ENCODE data around the gene ADORA3.
A peak's percentile ranks its signal among the peaks of the same experiment; 100 is the strongest.

Gene ADORA3

DNA sequence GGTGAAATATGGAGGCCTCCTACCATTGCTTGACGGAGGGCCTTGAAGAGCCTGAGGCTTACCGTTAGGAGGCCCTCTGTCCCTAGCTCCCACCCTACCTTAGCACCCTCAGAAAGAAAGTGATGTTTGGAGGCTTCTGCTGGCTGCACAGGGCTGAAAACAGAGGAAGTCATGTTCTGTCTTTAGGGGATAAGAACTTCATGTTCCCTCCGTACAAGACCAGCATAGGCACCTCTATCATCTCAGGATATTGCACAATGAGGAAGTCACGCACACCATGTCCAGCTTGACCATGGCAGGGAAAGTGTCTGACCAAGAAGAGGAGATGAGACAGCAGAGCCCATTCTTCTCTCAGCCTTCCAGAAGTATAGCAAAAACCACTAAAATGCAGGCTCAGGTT, 13.8 kb downstream of the ADORA3 start:
- H3K27ac Mint-ChIP-seq = no peak overlapping the region
- no peaks in the 10 kb centered on the region for H3K9me3 Mint-ChIP-seq
- peaks cover 5% of the 10 kb centered on the region for H3K4me1 Mint-ChIP-seq
- H3K4me3 Mint-ChIP-seq = no peak overlapping the region
- no peaks in the 10 kb centered on the region for H3K27me3 Mint-ChIP-seq
- no peak for ATAC-seq
- H3K36me3 Mint-ChIP-seq = no peaks in the 10 kb centered on the region

DNA sequence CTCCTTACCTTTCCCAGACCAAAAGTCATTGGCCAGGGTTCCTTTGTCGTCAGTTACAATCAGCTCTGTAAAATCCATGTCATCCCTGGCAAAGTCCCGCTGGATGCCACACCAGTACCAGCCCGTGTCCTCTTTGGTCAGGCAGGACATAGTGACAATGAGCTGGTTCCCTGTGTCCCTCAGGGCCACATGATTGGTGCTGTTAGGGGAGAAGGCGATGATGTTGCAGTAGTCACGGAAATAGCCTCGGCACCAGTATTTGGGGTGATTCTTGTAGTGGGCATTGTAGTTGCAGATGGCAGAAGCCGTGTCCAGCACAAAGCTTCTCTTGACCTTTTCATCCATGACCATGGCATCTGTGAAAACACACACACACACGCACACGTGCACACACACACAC, 14.8 kb downstream of the ADORA3 start:
- no peaks in the 10 kb centered on the region for H3K9me3 Mint-ChIP-seq
- H3K4me3 Mint-ChIP-seq = no peak overlapping the region
- no peaks in the 10 kb centered on the region for H3K36me3 Mint-ChIP-seq
- peak overlapping the region; percentile 6 for H3K27ac Mint-ChIP-seq
- ATAC-seq = no peak
- H3K27me3 Mint-ChIP-seq = no peaks in the 10 kb centered on the region
- peaks cover 5% of the 10 kb centered on the region for H3K4me1 Mint-ChIP-seq

DNA sequence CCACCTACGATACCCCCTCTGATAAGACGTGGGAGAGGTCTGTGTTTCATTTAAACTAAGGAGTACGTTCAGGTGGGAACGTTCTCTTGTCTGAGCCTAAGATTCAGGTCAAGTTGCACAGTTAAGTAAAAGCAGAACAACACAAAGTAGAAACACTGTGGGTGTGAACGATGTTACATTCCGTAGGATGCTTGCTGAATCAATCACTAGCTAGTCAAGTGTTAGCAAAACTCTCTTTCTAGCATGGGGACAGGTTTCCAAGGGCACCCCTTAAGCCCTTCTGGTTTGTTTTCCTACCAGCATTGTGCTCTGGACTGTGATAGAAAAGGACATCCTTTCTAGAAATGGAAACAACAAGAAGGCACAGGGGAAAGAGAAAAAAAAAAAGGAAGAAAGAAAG, 16.3 kb downstream of the ADORA3 start:
- Mint-ChIP-seq H3K36me3 (no peaks in the 10 kb centered on the region), H3K9me3 (no peaks in the 10 kb centered on the region), H3K4me1 (peaks cover 10% of the 10 kb centered on the region), H3K27ac (no peak overlapping the region), H3K4me3 (no peak overlapping the region), H3K27me3 (no peaks in the 10 kb centered on the region)
- ATAC-seq = no peak

DNA sequence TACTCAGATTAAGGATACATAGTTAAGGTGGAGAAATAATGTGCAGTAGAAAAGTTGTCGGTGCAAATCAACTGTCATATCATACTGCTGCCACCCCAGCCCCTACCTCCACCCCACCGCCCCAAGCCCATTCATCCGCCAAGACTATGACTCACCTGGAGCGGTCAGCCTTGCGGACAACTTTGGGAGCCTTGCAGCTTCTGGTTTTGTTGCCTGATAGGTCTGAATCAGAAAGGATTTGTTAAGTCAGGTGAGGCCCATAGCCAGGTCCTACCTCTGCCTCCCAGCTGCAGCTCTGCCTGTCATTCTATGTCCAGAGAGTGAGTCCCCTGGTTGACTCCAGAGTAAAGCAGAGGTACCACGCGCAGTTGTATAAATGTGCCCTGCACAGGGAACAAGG, 17.0 kb downstream of the ADORA3 start:
- no peaks in the 10 kb centered on the region for H3K36me3 Mint-ChIP-seq
- H3K27ac Mint-ChIP-seq = no peak overlapping the region
- no peaks in the 10 kb centered on the region for H3K9me3 Mint-ChIP-seq
- H3K27me3 Mint-ChIP-seq = no peaks in the 10 kb centered on the region
- H3K4me1 Mint-ChIP-seq = peaks cover 10% of the 10 kb centered on the region
- no peak for ATAC-seq
- H3K4me3 Mint-ChIP-seq = no peak overlapping the region

DNA sequence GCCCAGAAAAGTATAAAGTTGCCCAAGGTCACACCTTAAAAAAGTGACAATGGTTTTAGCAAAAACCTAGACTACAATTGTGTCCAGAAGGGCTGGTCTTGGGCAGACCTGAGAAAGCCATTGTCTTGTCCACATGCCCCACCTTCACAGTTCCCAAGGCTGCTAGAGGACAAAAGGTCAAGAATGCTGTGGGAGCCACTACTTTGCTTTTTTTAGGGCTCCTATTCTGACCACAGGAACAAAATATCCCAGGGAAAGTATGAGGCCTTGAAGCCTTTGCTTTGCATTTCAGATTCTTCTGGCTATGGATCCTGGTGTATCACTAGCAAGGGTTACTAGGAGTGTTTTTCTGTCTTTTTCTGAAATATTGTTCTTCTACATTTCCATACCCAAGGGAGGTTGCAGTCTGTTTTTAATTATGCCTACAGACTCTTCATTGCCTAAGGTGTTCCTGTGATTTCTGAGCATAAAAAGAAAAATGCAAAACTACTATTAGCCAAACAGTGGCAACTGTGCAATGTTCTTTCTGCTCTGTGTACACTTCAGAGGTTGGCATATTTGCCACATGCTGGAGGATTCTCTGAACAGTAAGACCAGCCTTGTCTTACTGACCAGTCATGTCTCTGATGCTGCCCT, 18.9 kb downstream of the ADORA3 start:
- no peaks in the 10 kb centered on the region for H3K9me3 Mint-ChIP-seq
- ATAC-seq = no peak
- H3K4me1 Mint-ChIP-seq = peaks cover 13% of the 10 kb centered on the region
- no peak overlapping the region for H3K4me3 Mint-ChIP-seq
- H3K27ac Mint-ChIP-seq = no peak overlapping the region
- H3K36me3 Mint-ChIP-seq = no peaks in the 10 kb centered on the region
- H3K27me3 Mint-ChIP-seq = no peaks in the 10 kb centered on the region

DNA sequence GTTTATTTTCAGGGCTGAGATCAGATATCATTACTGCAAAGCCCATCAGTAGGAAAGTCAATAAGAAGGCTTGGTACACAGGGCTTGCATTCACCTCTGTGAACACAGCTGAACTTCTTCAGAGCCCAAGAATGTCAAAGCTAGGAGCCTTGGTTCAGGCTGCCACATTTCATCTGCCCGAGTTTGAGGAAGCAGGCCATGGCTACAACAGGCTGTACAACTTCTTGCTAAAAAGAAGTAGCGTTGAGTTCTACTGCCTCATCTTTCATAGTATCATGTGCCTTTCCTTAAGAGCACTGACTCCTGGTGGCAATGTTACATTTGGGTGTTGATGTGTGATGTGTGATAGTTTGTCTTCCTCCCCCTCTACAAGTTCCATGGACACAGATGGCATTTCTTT, 19.6 kb downstream of the ADORA3 start:
- no peaks in the 10 kb centered on the region for H3K9me3 Mint-ChIP-seq
- H3K4me3 Mint-ChIP-seq = no peak overlapping the region
- H3K36me3 Mint-ChIP-seq = no peaks in the 10 kb centered on the region
- peak overlapping the region; percentile 54 for H3K27ac Mint-ChIP-seq
- ATAC-seq = no peak
- H3K27me3 Mint-ChIP-seq = no peaks in the 10 kb centered on the region
- H3K4me1 Mint-ChIP-seq = peaks cover 13% of the 10 kb centered on the region

DNA sequence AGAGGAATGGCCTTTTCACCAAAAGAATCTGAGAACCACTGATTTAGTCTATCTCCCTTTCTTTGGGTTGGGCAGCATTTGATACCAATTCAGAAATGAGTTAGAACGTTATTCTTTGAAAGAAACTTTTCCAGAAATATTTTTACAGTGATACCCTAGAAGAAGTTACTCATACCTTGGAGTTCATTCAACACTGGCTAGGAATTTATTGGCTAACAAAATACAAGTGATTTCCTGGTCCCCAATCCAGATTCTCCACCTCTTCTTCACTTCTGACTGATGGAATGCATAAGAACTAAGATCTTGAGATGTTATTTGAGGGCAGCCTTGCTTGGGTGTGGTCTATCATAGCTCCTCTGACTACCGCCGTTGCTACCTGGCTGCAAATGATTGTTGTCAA, 20.3 kb downstream of the ADORA3 start:
- no peaks in the 10 kb centered on the region for H3K27me3 Mint-ChIP-seq
- H3K36me3 Mint-ChIP-seq = peaks cover 4% of the 10 kb centered on the region
- ATAC-seq = no peak
- H3K27ac Mint-ChIP-seq = peak overlapping the region; percentile 54
- no peak overlapping the region for H3K4me3 Mint-ChIP-seq
- peaks cover 19% of the 10 kb centered on the region for H3K4me1 Mint-ChIP-seq
- no peaks in the 10 kb centered on the region for H3K9me3 Mint-ChIP-seq

DNA sequence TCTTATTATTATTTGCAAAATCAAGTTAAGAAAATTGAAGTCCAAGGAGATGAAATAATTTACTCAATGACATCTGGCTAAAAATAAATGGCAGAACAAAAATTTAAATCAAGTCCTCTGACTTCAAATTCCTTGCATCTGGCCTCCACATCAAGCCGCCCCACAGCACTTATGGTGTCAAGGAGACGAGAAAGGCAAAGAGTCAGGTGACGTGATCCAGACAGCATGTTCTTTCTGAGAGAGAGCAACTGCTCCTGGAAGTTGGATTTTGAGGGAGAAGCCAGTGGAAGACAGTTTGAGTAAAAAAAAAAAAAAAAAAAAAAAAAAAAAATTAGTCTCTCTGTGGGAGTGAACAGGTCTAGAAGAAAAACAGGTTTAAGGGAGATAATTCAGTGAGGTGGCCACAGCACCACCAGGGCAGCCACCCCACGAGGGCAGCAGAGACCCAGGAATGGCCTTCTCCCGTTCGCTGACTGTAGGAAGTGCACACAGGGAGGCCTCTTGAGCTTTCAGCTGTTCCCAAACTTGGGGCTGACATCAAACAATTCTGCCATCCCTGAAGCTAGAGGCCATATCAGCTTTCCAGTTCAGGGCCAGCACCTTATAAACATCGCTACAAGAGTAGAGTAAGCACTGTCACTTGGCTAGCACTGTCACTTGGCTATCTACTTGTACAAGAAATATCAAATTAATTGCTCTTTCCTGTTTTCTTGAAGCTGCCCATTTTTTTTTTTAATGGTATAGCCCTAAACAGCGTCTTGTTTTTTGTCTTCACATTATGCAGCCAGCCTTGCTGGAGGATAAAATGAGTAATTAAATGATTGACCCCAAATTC, 21.8 kb downstream of the ADORA3 start:
- Mint-ChIP-seq H3K27me3 (no peaks in the 10 kb centered on the region), H3K36me3 (peaks cover 12% of the 10 kb centered on the region), H3K4me1 (peaks cover 35% of the 10 kb centered on the region), H3K27ac (peak overlapping the region; percentile 13), H3K9me3 (no peaks in the 10 kb centered on the region), H3K4me3 (no peak overlapping the region)
- ATAC-seq = peak; percentile 73

DNA sequence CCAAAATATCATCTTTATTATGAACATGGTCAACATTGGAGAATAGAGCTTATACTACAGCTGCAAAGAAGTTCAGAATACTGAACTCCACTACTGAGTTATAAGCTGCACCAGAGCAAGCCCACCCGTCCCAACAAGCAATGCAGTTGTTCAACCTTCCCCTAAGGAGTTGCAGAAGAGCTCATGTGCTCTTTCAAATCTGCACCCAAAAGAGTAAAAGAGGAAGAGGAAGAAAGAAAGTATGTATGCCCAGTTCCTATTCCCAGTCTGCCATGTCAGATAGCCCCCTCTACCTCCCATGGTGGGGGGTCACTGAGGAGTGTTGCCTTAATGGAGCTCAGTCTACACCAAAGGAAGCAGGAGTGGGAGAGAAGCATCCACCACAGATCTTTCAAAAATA, 22.8 kb downstream of the ADORA3 start:
- Mint-ChIP-seq H3K4me3 (no peak overlapping the region), H3K36me3 (peaks cover 12% of the 10 kb centered on the region), H3K4me1 (peaks cover 44% of the 10 kb centered on the region), H3K9me3 (no peaks in the 10 kb centered on the region), H3K27ac (peak overlapping the region; percentile 4), H3K27me3 (no peaks in the 10 kb centered on the region)
- no peak for ATAC-seq

DNA sequence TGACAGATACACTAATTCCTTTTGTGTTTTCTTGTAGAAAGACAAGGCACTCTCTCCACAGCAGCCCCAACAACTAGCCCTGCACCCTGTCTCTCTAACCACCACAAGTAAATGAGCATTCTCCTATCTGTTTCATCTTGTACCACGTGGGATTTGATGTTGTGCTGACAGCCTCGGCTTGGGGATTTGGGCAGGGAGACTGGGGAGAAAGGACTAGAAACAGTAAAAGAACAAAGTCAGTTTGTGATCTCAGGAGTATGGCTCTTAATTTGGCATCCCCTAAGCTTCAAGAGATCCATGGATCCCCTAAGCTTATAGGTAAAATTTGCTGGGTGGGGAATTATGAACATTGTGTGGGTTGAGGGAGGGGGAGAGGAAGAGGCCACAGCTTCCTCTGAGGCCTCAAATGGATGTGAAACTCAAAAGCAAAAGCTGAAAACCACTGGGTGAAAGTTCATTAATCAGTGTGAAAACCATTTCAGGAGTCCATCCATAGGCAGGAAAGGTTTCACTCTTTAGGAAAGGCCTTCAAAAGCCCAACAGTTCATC, 26.6 kb downstream of the ADORA3 start:
- peak; percentile 85 for ATAC-seq
- no peaks in the 10 kb centered on the region for H3K9me3 Mint-ChIP-seq
- H3K27ac Mint-ChIP-seq = peak overlapping the region; percentile 81
- H3K4me3 Mint-ChIP-seq = peak overlapping the region; percentile 27
- peaks cover 55% of the 10 kb centered on the region for H3K4me1 Mint-ChIP-seq
- peaks cover 18% of the 10 kb centered on the region for H3K36me3 Mint-ChIP-seq
- H3K27me3 Mint-ChIP-seq = no peaks in the 10 kb centered on the region

DNA sequence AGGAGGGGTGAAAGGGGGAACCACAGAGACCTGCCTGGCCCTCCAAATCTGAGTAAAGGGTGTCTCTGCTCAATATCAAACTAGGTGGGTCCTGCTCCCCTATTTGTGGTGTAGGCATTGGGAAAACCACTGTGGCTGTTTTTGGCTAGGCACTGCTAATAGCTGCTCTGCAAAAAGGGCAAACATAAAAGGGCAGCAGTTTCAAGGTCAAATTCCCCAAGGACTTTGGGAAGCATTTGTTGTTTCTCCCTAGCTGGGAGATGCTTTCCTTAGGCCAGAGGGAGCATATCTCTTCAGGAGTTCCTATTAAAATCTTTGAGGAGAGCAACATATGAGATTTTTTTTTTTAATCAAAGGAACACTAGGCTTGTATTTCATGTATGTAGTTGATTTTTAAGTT, 27.2 kb downstream of the ADORA3 start:
- no peak overlapping the region for H3K4me3 Mint-ChIP-seq
- ATAC-seq = no peak
- no peaks in the 10 kb centered on the region for H3K9me3 Mint-ChIP-seq
- peak overlapping the region; percentile 81 for H3K27ac Mint-ChIP-seq
- no peaks in the 10 kb centered on the region for H3K27me3 Mint-ChIP-seq
- peaks cover 18% of the 10 kb centered on the region for H3K36me3 Mint-ChIP-seq
- peaks cover 55% of the 10 kb centered on the region for H3K4me1 Mint-ChIP-seq

DNA sequence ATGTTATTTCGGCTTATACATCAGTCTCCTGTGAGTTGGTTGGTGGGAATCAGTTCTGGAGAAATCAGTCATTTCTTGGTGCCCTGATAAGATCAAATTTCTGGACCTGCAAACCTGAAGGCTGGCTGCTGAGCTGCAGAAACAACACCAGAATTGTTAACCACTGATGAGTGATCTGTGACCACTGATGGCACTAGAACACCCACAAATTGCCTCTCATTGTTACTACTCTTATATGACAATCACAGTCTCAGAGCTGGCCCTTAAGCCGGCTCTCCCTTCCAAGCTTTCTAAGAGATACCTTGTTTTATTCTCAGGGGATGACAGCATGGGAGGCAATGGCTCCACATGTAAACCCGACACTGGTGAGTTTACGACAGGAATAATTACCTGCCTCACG, 27.7 kb downstream of the ADORA3 start:
- Mint-ChIP-seq H3K4me3 (no peak overlapping the region), H3K27ac (peak overlapping the region; percentile 81), H3K36me3 (peaks cover 18% of the 10 kb centered on the region), H3K4me1 (peaks cover 52% of the 10 kb centered on the region), H3K9me3 (no peaks in the 10 kb centered on the region), H3K27me3 (no peaks in the 10 kb centered on the region)
- ATAC-seq = peak; percentile 49

DNA sequence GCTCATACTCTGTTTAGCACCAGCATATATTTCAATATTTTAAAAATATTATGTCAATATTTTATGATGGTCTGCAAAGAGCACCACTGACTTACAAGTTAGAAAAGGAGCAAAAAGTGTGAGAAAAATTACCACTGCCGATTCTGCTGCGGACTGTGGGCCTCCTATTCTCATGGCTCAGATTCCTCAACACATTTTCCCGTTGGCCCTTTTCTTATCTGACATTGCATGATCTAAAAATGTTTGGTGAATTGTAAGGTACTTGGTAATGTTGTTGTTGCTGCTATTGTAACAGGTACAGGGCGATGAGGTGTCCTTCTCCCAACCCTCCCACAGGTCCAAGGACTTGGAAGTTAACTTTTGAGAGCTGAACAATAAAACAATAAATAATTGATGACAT, 28.9 kb downstream of the ADORA3 start:
- H3K36me3 Mint-ChIP-seq = peaks cover 18% of the 10 kb centered on the region
- no peaks in the 10 kb centered on the region for H3K9me3 Mint-ChIP-seq
- no peaks in the 10 kb centered on the region for H3K27me3 Mint-ChIP-seq
- no peak for ATAC-seq
- H3K27ac Mint-ChIP-seq = peak overlapping the region; percentile 81
- peak overlapping the region; percentile 74 for H3K4me3 Mint-ChIP-seq
- peaks cover 48% of the 10 kb centered on the region for H3K4me1 Mint-ChIP-seq

DNA sequence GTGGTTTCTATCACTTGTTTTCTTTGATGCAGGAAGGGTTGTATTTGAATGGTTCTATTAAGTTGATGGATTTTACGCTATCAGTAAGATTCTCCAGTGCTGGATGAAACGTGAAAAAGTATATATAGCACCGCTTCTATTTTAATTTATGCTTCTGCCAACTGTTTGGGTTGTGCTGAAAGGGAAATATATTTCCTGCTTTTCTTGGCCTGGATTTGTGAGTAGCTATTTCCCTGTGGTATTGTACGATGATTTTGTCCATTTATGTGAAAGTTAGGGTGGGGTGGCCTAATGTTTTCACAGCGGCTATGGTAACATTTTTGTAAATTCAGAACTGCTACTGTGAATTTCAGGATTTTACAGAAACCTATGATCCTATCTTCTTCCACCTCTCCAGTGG, 29.3 kb downstream of the ADORA3 start:
- H3K4me1 Mint-ChIP-seq = peaks cover 48% of the 10 kb centered on the region
- no peak for ATAC-seq
- peak overlapping the region; percentile 74 for H3K4me3 Mint-ChIP-seq
- peaks cover 18% of the 10 kb centered on the region for H3K36me3 Mint-ChIP-seq
- H3K9me3 Mint-ChIP-seq = no peaks in the 10 kb centered on the region
- H3K27ac Mint-ChIP-seq = peak overlapping the region; percentile 81
- no peaks in the 10 kb centered on the region for H3K27me3 Mint-ChIP-seq

DNA sequence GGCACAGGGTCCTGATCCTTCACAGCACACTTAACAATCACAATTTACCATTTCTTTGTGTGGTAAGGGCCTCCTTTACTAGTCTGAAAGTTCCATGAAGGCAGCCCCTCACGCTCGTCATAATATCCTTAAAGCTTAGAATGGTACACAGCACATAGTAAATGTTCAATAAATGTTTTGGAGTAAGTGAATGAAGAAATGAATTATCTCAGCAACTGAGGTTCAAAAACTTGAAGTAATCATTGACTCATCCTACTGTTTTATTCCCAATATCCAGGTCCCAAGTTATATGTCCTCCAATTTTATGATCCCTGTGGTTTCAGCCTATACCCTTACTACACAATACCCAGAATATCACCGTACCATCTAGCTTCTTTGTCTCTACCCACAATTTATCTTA, 31.9 kb downstream of the ADORA3 start:
- no peaks in the 10 kb centered on the region for H3K9me3 Mint-ChIP-seq
- H3K27me3 Mint-ChIP-seq = no peaks in the 10 kb centered on the region
- ATAC-seq = peak; percentile 21
- H3K4me3 Mint-ChIP-seq = no peak overlapping the region
- no peak overlapping the region for H3K27ac Mint-ChIP-seq
- peaks cover 12% of the 10 kb centered on the region for H3K36me3 Mint-ChIP-seq
- peaks cover 25% of the 10 kb centered on the region for H3K4me1 Mint-ChIP-seq

DNA sequence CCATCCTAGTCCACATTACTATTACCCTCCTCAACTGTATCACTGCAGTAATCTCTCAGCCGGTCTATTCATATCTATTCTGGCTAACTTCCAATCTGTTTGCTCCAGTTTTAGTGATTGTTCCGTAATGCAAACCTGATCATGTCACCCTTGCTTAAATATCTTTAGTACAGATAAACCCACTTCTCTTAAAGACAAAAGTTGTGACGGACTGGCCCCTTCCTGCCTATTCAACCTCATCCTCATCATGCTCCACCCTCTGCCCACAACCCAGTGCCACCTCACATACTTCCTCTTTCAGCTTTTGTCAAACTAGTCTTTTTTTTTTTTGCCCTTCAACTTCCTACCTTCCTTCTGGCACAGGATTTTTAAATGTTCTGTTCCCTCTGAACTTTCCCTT, 32.4 kb downstream of the ADORA3 start:
- no peak overlapping the region for H3K27ac Mint-ChIP-seq
- peak; percentile 98 for ATAC-seq
- no peak overlapping the region for H3K4me3 Mint-ChIP-seq
- no peaks in the 10 kb centered on the region for H3K9me3 Mint-ChIP-seq
- H3K4me1 Mint-ChIP-seq = peaks cover 19% of the 10 kb centered on the region
- H3K27me3 Mint-ChIP-seq = no peaks in the 10 kb centered on the region
- peaks cover 12% of the 10 kb centered on the region for H3K36me3 Mint-ChIP-seq
